ENCODE data around the gene PTPRC.

The PTPRC gene

GRCh38 chr1:198620951-198621824 is 17.7 kb upstream of the PTPRC start:
- DNase-seq (ENCODE audit: low spot score), result no peak

GRCh38 chr1:198622001-198622400 is 16.8 kb upstream of the PTPRC start:
- no peak for DNase-seq (ENCODE audit: low spot score)

GRCh38 chr1:198623752-198624647 is 14.8 kb upstream of the PTPRC start:
- no peak for DNase-seq (ENCODE audit: low spot score)

- DNase-seq (ENCODE audit: low spot score), result no peak
Measured at GRCh38 chr1:198624648-198624980, 14.2 kb upstream of the PTPRC start.

GRCh38 chr1:198627436-198628066 is 11.3 kb upstream of the PTPRC start:
- DNase-seq (ENCODE audit: low spot score), result no peak

- no peak for DNase-seq (ENCODE audit: low spot score)
Measured at GRCh38 chr1:198628067-198628455, 10.8 kb upstream of the PTPRC start.

GRCh38 chr1:198629610-198630009 is 9.2 kb upstream of the PTPRC start:
- no peak for DNase-seq (ENCODE audit: low spot score)

- no peak for DNase-seq (ENCODE audit: low spot score)
Measured at GRCh38 chr1:198630863-198631262, 8.0 kb upstream of the PTPRC start.

- no peak for DNase-seq (ENCODE audit: low spot score)
Measured at GRCh38 chr1:198631292-198631691, 7.5 kb upstream of the PTPRC start.

GRCh38 chr1:198632007-198632406 is 6.8 kb upstream of the PTPRC start:
- no peak for DNase-seq (ENCODE audit: low spot score)

GRCh38 chr1:198633675-198634121 is 5.1 kb upstream of the PTPRC start:
- no peak for DNase-seq (ENCODE audit: low spot score)

- no peak for DNase-seq (ENCODE audit: low spot score)
Measured at GRCh38 chr1:198635964-198636363, 2.9 kb upstream of the PTPRC start.

GRCh38 chr1:198636391-198636790 is 2.4 kb upstream of the PTPRC start:
- no peak for DNase-seq (ENCODE audit: low spot score)

- DNase-seq (ENCODE audit: low spot score), result no peak
Measured at GRCh38 chr1:198637157-198637556, 1.7 kb upstream of the PTPRC start.

- DNase-seq (ENCODE audit: low spot score), result no peak
Measured at GRCh38 chr1:198637916-198638437, 863 bp upstream of the PTPRC start.

GRCh38 chr1:198638441-198638840 is 399 bp upstream of the PTPRC start:
- no peak for DNase-seq (ENCODE audit: low spot score)

- DNase-seq (ENCODE audit: low spot score), result no peak
Measured at GRCh38 chr1:198639671-198640143, 867 bp downstream of the PTPRC start.

GRCh38 chr1:198640174-198640573 is 1.3 kb downstream of the PTPRC start:
- no peak for DNase-seq (ENCODE audit: low spot score)

GRCh38 chr1:198641501-198641900 is 2.7 kb downstream of the PTPRC start:
- no peak for DNase-seq (ENCODE audit: low spot score)

GRCh38 chr1:198641966-198642668 is 3.3 kb downstream of the PTPRC start:
- DNase-seq (ENCODE audit: low spot score), result no peak

GRCh38 chr1:198642983-198643382 is 4.1 kb downstream of the PTPRC start:
- DNase-seq (ENCODE audit: low spot score), result no peak

GRCh38 chr1:198643808-198644207 is 5.0 kb downstream of the PTPRC start:
- DNase-seq (ENCODE audit: low spot score), result no peak
